GM18870 (cell line): ENCODE measurements around the gene RBMS1.
"Not testable (repeated sequence)": the region's sequence is repeated elsewhere in the genome, so short reads cannot be mapped to it uniquely, and the experiment has no call there.

Experiments
- ATAC-seq: cut with Tn5 transposase; IDR thresholded peaks from one replicate; pipeline ENCODE4 v1.9.1; 2021; ENCODE audit warnings: moderate library complexity; ENCODE audit not compliant: unreplicated experiment

RBMS1 gene

GRCh38 chr2:160387558-160388262 lies 105.9 kb downstream of the RBMS1 start:
- no peak for ATAC-seq

DNA sequence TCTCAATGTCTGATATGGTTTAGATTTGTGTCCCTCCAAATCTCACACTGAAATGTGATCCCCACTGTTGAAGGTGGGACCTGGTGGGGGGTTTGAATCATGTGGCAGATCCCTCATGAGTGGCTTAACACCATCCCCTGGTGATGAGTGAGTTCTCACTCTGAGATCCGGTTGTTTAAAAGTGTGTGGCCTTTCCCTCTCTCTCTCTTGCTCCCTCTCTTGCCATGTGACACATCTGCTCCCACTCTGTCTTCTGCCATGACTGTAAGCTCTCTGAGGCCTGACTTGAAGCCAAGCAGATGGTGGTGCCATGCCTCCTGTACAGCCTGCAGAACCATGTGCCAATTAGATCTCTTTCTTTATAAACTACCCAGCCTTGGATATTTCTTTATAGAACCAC lies 108.8 kb downstream of the RBMS1 start:
- no peak for ATAC-seq

DNA sequence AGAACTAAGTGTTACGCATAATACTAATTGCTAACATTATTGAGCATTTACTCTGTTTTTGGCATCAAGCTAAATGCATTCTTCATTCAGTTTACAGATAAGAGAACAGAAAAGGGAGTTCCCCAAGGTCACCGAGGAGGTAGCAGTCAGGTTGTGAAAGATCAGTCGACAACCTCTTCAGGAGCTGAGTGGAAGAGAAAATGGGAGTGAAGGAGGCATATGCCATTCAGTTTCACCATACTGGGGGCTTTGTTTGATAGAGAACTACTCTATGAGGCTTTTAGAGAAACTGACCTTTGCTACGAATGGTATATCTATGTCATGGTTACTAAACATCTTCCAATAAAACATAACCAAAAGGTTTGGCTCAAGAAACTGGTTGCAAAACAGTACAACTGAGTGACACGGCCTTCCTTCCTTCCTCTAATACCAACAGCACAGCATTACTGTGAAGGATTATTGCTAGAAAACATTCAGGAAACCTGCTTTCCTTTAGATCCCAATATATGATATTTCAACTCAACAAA lies 112.1 kb downstream of the RBMS1 start:
- ATAC-seq: no peak

DNA sequence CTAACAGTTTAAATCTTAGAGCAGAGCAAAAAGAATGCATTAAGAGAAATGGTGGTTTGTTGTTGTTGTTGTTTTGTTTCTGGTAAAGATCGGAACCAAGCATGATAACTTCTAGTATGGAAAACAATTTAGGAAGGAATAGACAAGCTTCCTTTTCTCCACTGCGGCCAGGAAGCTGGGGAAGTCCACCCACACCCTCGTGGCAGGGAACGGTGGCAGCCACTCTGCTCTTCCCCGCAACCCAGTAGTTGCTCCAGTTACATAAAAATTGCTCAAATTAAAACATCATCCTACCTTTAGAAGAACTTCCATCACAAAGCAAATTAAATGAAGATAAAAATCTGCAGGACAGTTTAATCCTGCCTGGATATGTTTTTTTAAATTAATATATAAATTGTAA lies 113.0 kb downstream of the RBMS1 start:
- ATAC-seq: no peak

GRCh38 chr2:160380000-160380570 lies 113.5 kb downstream of the RBMS1 start:
- no peak for ATAC-seq

DNA sequence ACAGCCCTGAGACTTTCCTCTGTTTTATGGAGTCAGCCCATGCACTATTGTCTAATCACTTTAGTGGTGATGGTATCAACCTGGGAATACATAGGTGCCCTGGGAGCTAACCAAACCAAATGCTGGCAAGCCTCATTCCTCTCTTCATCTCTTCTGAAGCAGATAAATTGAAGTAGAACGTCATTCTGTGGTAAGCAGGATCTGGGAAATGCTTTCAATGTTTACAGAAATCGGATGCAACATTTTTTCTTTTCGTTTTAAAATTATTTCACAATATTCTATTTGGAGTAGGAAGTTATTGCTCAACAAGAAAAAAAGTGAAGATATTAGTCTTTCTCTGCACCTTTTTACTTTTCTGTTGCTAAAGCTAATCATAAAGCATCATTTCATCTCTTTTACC lies 114.2 kb downstream of the RBMS1 start:
- ATAC-seq: no peak

DNA sequence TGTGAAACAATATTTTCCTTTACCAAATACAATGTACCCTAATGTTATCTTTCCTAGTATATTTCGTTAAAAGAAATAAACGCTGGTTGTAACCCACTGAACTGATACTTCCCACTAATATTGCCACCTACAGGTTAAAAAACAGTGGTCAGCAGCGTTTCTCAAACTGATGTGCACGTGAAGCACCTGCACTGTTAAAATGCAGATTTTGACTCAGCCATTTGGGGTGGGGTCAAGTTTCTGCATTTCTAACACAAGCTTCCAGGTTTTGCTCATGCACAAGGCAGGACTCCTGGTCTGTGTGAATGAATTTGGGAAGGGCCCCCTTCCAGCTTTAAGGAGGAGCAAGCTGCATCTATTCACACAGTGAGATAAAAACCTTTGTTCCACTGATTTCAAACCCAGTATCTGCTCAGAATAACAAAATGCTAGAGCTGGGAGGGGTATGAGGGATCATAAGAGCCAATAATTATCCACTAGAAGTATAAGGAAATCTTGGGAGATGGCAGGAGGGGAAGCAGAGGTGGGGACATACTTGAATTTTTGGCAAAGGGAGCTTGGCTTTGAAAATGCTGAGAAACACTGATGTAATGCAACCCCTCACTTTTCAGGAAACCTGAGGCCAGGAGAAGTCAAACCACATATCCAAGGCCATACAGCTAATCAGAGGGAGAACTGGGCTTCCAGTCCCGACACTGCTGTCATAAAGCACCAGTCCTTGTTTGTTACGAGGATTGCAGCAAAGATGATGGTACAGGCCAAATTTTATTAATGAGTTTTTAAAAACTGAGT lies 116.2 kb downstream of the RBMS1 start:
- ATAC-seq: no peak

GRCh38 chr2:160376576-160376975 lies 117.0 kb downstream of the RBMS1 start:
- ATAC-seq: no peak

DNA sequence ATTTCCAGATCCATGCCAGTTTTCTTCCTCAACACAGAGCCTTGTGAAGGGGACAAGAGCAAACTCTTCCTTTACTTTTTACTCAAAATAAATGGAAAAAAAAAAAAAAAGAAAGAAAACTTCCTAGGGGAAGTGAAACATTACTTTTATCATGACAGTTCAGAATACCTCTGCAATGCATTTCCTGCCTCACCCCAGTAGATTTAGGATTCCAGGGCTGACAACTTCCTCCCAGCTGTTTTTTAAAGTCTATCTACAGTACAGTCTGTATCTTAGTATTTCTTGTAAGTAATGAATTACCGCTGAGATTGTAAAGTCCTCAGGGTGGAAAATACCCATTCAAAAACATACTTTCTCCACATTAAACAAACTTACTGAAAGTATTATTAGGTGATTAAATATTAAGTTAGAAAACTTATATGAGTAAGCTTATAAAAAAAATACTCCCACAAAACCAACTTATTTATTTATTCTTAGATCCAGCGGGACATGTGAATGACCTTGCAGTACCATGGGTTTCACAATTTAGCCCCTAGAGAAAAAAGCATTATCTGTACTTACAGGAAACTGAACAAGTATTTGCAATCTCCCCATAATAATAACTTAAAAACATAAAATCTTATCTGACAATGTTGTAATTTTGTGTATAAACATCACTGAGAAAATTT lies 117.7 kb downstream of the RBMS1 start:
- no peak for ATAC-seq

DNA sequence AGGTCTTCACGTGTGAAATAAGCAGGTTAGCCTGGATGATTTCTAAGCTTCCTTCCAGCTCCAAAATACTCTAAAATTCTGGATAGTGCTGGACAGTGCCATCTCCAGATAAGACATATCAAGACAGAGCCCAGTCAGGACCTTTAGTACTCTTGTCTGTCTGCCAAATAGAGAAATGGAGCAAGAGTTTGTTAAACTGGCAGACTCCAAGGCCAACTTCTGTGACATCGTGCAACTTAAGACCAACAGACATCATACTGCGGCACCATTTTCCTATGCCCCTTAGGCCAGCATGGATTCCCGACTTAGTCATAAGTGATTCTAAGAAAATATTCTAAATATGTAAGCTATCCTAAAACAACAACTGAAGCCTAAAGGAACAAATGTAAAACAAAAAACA lies 118.6 kb downstream of the RBMS1 start:
- no peak for ATAC-seq

- no peak for ATAC-seq
Measured at GRCh38 chr2:160373666-160374065, 119.9 kb downstream of the RBMS1 start.

GRCh38 chr2:160373263-160373662 lies 120.3 kb downstream of the RBMS1 start:
- ATAC-seq: no peak

DNA sequence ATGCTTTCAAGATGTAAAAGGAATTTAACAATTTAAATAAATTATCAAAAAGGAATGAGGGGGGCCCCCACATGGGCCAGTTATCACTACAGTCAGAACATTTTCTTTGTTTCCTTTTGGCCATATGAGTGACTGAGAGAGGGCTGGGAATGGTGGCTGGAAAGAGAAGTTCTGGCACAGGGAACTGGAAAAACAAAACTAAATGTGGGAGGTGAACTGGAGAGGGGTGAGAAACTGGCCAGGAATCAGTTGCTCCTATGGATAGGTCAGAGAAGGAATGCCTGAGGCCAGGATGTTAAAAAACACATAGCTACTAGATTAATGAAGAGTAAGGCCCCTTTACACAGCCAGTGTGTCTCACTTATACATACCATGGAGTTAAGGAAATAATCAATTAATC lies 121.0 kb downstream of the RBMS1 start:
- no peak for ATAC-seq

- ATAC-seq: no peak
Measured at GRCh38 chr2:160372010-160372356, 121.6 kb downstream of the RBMS1 start.

DNA sequence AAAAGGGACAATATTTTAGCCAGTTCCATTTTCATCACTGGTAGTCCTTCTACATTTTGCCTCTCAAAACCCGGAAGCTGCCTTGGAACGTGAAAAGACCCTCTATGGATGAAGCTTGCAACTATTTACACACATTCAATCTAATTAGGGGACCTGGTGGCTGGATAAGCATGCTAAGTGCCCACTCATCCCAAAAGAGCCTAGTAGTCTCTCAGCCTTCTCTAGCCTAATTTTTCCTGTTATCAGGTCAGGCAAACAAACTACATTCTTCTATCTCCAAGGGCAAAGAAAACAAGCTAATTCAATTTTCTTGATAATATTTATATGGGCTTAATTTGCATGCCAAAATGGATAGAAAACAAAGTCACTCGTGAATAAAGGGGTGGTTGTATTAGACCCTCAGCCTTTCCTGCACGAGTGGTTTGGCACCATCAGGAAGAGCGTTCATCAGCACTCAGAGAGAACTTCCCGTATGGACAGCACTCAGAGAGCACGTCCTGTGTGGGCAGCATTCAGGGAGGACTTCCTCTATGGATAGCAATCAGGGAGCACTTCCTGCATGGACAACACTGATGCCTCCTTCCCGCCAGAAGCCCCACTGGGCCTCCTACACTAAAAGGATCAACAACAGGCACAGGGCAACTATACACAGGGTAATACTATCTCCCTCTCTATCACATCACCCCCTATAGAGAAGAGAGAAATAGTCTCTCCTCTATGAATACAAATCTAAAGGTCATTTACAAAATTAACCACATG lies 122.2 kb downstream of the RBMS1 start:
- ATAC-seq: no peak

GRCh38 chr2:160368988-160369930 lies 124.3 kb downstream of the RBMS1 start:
- ATAC-seq: no peak

DNA sequence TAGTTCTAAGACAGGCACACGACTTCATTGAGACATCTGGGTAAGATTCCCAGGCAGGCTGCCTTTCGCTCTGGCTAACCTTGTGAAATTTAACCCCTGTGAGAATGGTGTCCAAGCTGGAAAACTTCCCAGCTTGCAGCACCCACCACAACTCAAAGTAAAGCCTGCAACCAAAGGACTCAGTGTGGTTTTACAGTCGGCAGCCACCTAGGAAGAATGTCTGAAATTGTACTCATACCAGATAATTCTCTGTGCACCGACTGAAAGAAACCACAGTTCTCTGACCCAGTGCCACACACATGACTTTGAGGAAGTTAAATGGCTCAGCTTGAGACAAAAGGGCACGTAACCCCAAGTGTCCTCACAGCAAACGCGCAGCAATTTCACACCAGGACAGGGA lies 125.7 kb downstream of the RBMS1 start:
- ATAC-seq: no peak

DNA sequence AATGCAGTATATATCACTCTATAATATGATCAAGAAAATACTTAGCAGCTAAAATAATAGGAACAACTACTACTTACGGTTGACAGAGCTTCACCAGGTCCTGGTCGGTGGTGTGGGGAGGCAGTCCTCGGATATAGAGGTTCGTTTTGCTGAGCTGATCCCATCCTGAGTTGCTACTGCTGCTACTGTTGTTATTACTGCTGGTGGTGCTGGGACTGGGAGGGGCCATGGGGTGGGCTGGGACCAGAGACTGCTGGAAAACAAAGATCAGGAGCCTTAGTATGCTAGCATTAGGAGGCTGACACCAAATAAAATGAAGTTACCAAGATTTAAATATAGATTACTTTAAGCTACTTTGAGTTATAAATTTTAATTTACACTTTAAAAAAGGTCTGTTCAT lies 126.5 kb downstream of the RBMS1 start:
- ATAC-seq: not testable (repeated sequence)

DNA sequence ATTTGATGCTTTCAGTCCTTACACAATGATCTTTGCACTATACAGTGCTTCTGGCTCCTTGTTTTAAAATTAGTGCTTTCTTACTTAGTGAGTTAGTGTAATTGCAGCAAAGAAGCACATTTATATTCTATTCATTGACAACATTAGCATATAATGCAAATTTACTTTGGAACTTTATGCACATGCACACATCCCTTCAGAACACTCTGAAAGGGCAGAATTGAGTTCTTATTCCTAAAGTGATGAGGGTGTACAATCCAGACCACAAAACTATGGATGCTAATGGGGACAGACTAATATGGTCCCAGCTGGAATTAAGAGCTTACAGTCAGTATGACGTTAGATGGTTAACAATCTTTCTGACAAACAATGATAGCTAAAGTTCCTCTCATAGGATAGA lies 127.1 kb downstream of the RBMS1 start:
- no peak for ATAC-seq
